H9 (cell line): ENCODE data around the gene SFI1. TPM values are rescaled to one million over a fixed set of nuclear protein-coding genes. Genes with fewer than 3 reads are reported as not detected.

Source experiments
- DNase-seq: peaks from one replicate; pipeline ENCODE4 v3.0.0-alpha.2; 2017
- H2AFZ ChIP-seq: one replicate; pipeline ENCODE4 v1.6.1; 2013; ENCODE audit warnings: mild to moderate bottlenecking, low read length, control low read depth, moderate library complexity
- H2AK5ac ChIP-seq: 2 replicates; pipeline ENCODE4 v1.6.1; 2013; ENCODE audit warnings: low read length, control low read depth, mixed read lengths; ENCODE audit not compliant: insufficient read length
- H2BK120ac ChIP-seq: one replicate; pipeline ENCODE4 v1.6.1; 2013; ENCODE audit warnings: low read depth, mild to moderate bottlenecking, low read length, control low read depth, inconsistent platforms; ENCODE audit not compliant: poor library complexity, severe bottlenecking
- H2BK12ac ChIP-seq: 2 replicates; pipeline ENCODE4 v1.6.1; 2013; ENCODE audit warnings: low read length, control low read depth, mixed read lengths, low read depth; ENCODE audit not compliant: insufficient read length
- H2BK15ac ChIP-seq: 2 replicates; pipeline ENCODE4 v1.6.1; 2013; ENCODE audit warnings: low read depth, low read length, control low read depth
- H2BK20ac ChIP-seq: one replicate; pipeline ENCODE4 v1.6.1; 2013; ENCODE audit warnings: low read depth, mild to moderate bottlenecking, low read length, control low read depth, inconsistent platforms; ENCODE audit not compliant: poor library complexity, severe bottlenecking
- H2BK5ac ChIP-seq: 2 replicates; pipeline ENCODE4 v1.6.1; 2013; ENCODE audit warnings: low read length, control low read depth, mixed read lengths; ENCODE audit not compliant: insufficient read length
- H3K14ac ChIP-seq: 2 replicates; pipeline ENCODE4 v1.6.1; 2013; ENCODE audit warnings: low read length, control low read depth; ENCODE audit not compliant: insufficient read depth
- H3K18ac ChIP-seq: 2 replicates; pipeline ENCODE4 v1.6.1; 2013; ENCODE audit warnings: low read depth, mild to moderate bottlenecking, mixed read lengths, low read length, control low read depth; ENCODE audit not compliant: insufficient read length
- H3K23ac ChIP-seq: 2 replicates; pipeline ENCODE4 v1.6.1; 2013; ENCODE audit warnings: low read length, control low read depth, mixed read lengths, low read depth; ENCODE audit not compliant: insufficient read length
- H3K23me2 ChIP-seq: 2 replicates; pipeline ENCODE4 v1.6.1; 2013; ENCODE audit warnings: low read depth, mild to moderate bottlenecking, mixed read lengths, low read length, control low read depth; ENCODE audit not compliant: insufficient read length, poor library complexity, severe bottlenecking
- H3K27ac ChIP-seq: 2 replicates; pipeline ENCODE4 v1.5.1; 2013; ENCODE audit warnings: low read length, control low read depth, mixed read lengths, low read depth; ENCODE audit not compliant: insufficient read length
- H3K27me3 ChIP-seq: 2 replicates; pipeline ENCODE4 v1.6.1; 2013; ENCODE audit warnings: low read length, control low read depth, inconsistent platforms; ENCODE audit not compliant: insufficient read depth
- H3K4ac ChIP-seq: 2 replicates; pipeline ENCODE4 v1.6.1; 2013; ENCODE audit warnings: low read depth, mild to moderate bottlenecking, control low read depth, inconsistent platforms, low read length, moderate library complexity
- H3K4me1 ChIP-seq: 2 replicates; pipeline ENCODE4 v1.6.1; 2013; ENCODE audit warnings: low read length, control low read depth, inconsistent platforms; ENCODE audit not compliant: insufficient read depth
- H3K4me2 ChIP-seq: 2 replicates; pipeline ENCODE4 v1.6.1; 2013; ENCODE audit warnings: low read length, control low read depth, mixed read lengths; ENCODE audit not compliant: insufficient read length, insufficient read depth
- H3K56ac ChIP-seq: 2 replicates; pipeline ENCODE4 v1.6.1; 2013; ENCODE audit warnings: low read depth, mild to moderate bottlenecking, mixed read lengths, low read length, control low read depth; ENCODE audit not compliant: insufficient read length
- H3K79me1 ChIP-seq: 2 replicates; pipeline ENCODE4 v1.6.1; 2013; ENCODE audit warnings: low read depth, mild to moderate bottlenecking, moderate library complexity, low read length, control low read depth, inconsistent platforms; ENCODE audit not compliant: insufficient read depth, poor library complexity, severe bottlenecking
- H3K79me2 ChIP-seq: 2 replicates; pipeline ENCODE4 v1.6.1; 2013; ENCODE audit warnings: low read length, control low read depth, inconsistent platforms; ENCODE audit not compliant: insufficient read depth
- H3K9ac ChIP-seq: 2 replicates; pipeline ENCODE4 v1.6.1; 2013; ENCODE audit warnings: low read length, control low read depth, mixed read lengths; ENCODE audit not compliant: insufficient read length; ENCODE audit errors: extremely low read depth
- H3K9me3 ChIP-seq: one replicate; pipeline ENCODE4 v1.6.1; 2013; ENCODE audit warnings: low read depth, low read length, inconsistent platforms; ENCODE audit not compliant: control insufficient read depth
- H3T11ph ChIP-seq: one replicate; pipeline ENCODE4 v1.6.1; 2013; ENCODE audit warnings: mild to moderate bottlenecking, low read length, control low read depth, inconsistent platforms
- H4K20me1 ChIP-seq: one replicate; pipeline ENCODE4 v1.6.1; 2013; ENCODE audit not compliant: control insufficient read depth, insufficient read length, insufficient read depth
- H4K5ac ChIP-seq: 2 replicates; pipeline ENCODE4 v1.6.1; 2013; ENCODE audit warnings: low read depth, mild to moderate bottlenecking, mixed read lengths, low read length, control low read depth; ENCODE audit not compliant: insufficient read length
- H4K8ac ChIP-seq: replicated peaks from 2 replicates; pipeline ENCODE4 v1.6.1; 2013; ENCODE audit warnings: low read length, control low read depth, mixed read lengths, low read depth; ENCODE audit not compliant: insufficient read length
- H4K91ac ChIP-seq: 2 replicates; pipeline ENCODE4 v1.6.1; 2013; ENCODE audit warnings: low read depth, mild to moderate bottlenecking, moderate library complexity, mixed read lengths, low read length, control low read depth; ENCODE audit not compliant: insufficient read length
- H3K27ac Mint-ChIP-seq, 3 experiments: 2 replicates in 2 of 3; 3 replicates in 1 of 3; pipeline ENCODE4 v1.8.0; 2020 to 2021; ENCODE audit warnings: mixed read lengths in 3 of 3, mild to moderate bottlenecking in 1 of 3, moderate library complexity in 1 of 3
- H3K27me3 Mint-ChIP-seq: 2 replicates; pipeline ENCODE4 v1.8.0; 2021; ENCODE audit warnings: low read depth, mild to moderate bottlenecking, moderate library complexity, mixed read lengths
- H3K36me3 Mint-ChIP-seq, 3 experiments: 2 replicates in 2 of 3; 3 replicates in 1 of 3; pipeline ENCODE4 v1.8.0; 2020 to 2021; ENCODE audit warnings: low read depth in 3 of 3, mixed read lengths in 3 of 3; ENCODE audit not compliant: insufficient read depth in 1 of 3
- H3K4me1 Mint-ChIP-seq, 2 experiments: 2 replicates each; pipeline ENCODE4 v1.8.0; 2020; ENCODE audit warnings: mixed read lengths in 2 of 2
- H3K4me3 Mint-ChIP-seq, 2 experiments: 2 replicates in 1 of 2; 3 replicates in 1 of 2; pipeline ENCODE4 v1.8.0; 2020 to 2021; ENCODE audit warnings: mild to moderate bottlenecking in 2 of 2, mixed read lengths in 2 of 2, moderate library complexity in 1 of 2
- H3K9me3 Mint-ChIP-seq, 2 experiments: 2 replicates in 1 of 2; 3 replicates in 1 of 2; pipeline ENCODE4 v1.8.0; 2020; ENCODE audit warnings: mild to moderate bottlenecking in 2 of 2, mixed read lengths in 2 of 2, moderate library complexity in 1 of 2
- CTCF ChIP-seq: fragments of 200-600 bp; sonication (generic); conservative IDR thresholded peaks from 3 replicates; pipeline ENCODE4 v1.8.0; 2021; ENCODE audit warnings: antibody characterized with exemption, mild to moderate bottlenecking
- WGBS: extraction: QIAGEN DNeasy Blood & Tissue Kit; methylation state at CpG from one replicate; pipeline ENCODE4 v1.1.7; 2013; ENCODE audit warnings: missing lambda C conversion rate, low lambda C conversion rate, mixed read lengths; ENCODE audit not compliant: insufficient read length; ENCODE audit errors: extremely low coverage; 5-methylcytosine and 5-hydroxymethylcytosine counted together
- total RNA-seq: library from RNA; stranded (reverse); gene quantifications from 2 replicates; pipeline ENCODE4 v1.2.1, GENCODE V29; 2021

Gene SFI1
- total RNA-seq, 1 experiment from 2014 or later: 26.4 TPM

GRCh38 chr22:31530823-31531195, 34.5 kb downstream of the SFI1 start:
- H2BK12ac ChIP-seq: no peak overlapping the region
- H3K9me3 ChIP-seq: no peaks in the 10 kb centered on the region
- no peak overlapping the region for H2AK5ac ChIP-seq
- no peaks in the 10 kb centered on the region for H3K4me1 ChIP-seq
- no peaks in the 10 kb centered on the region for H3K27me3 Mint-ChIP-seq
- no peak overlapping the region for H4K5ac ChIP-seq
- no CpG with 5 or more reads among the region's 3 CpGs for WGBS
- H3T11ph ChIP-seq: no peak overlapping the region
- no peak overlapping the region for H2BK120ac ChIP-seq
- H3K4me1 Mint-ChIP-seq: no peaks in the 10 kb centered on the region
- no peaks in the 10 kb centered on the region for H3K79me1 ChIP-seq
- TF ChIP-seq CTCF: no peak
- no peaks in the 10 kb centered on the region; a peak in 1 of 5 replicates for H3K9me3 Mint-ChIP-seq
- peaks cover 0 to 10% (median 0%) of the 10 kb centered on the region in 3 experiments; a peak in 5 of 7 replicates for H3K36me3 Mint-ChIP-seq
- DNase-seq: no peak
- H3K56ac ChIP-seq: no peak overlapping the region
- H2BK5ac ChIP-seq: no peak overlapping the region
- H3K79me2 ChIP-seq: no peaks in the 10 kb centered on the region
- H2AFZ ChIP-seq: no peak overlapping the region
- H3K27me3 ChIP-seq: no peaks in the 10 kb centered on the region
- H4K8ac ChIP-seq: no peak overlapping the region
- no peaks in the 10 kb centered on the region for H3K23me2 ChIP-seq
- H2BK20ac ChIP-seq: no peak overlapping the region
- no peak overlapping the region for H3K4me2 ChIP-seq
- no peak overlapping the region for H3K4ac ChIP-seq
- no peaks in the 10 kb centered on the region for H4K20me1 ChIP-seq
- no peak overlapping the region for H3K4me3 Mint-ChIP-seq
- H2BK15ac ChIP-seq: no peak overlapping the region
- H4K91ac ChIP-seq: no peak overlapping the region
- H3K18ac ChIP-seq: no peak overlapping the region
- no peak overlapping the region for H3K27ac Mint-ChIP-seq
- H3K14ac ChIP-seq: no peak overlapping the region
- H3K23ac ChIP-seq: no peak overlapping the region
- H3K9ac ChIP-seq: no peak overlapping the region
- no peak overlapping the region for H3K27ac ChIP-seq
